ENCODE results near the gene SDK2.

Gene SDK2

GRCh38 chr17:73630965-73631595, 13.2 kb downstream of the SDK2 start:
- DNase-seq = no peak

- DNase-seq = no peak
Measured at GRCh38 chr17:73630531-73630930, 13.7 kb downstream of the SDK2 start.

- no peak for DNase-seq
Measured at GRCh38 chr17:73628642-73629552, 15.3 kb downstream of the SDK2 start.

GRCh38 chr17:73625991-73626673, 18.1 kb downstream of the SDK2 start:
- DNase-seq = no peak

GRCh38 chr17:73625006-73625405, 19.2 kb downstream of the SDK2 start:
- DNase-seq = no peak

GRCh38 chr17:73624496-73624988, 19.7 kb downstream of the SDK2 start:
- DNase-seq = no peak

GRCh38 chr17:73623818-73624217, 20.4 kb downstream of the SDK2 start:
- DNase-seq = no peak

GRCh38 chr17:73623247-73623646, 21.0 kb downstream of the SDK2 start:
- no peak for DNase-seq

- no peak for DNase-seq
Measured at GRCh38 chr17:73622381-73622780, 21.9 kb downstream of the SDK2 start.

- no peak for DNase-seq
Measured at GRCh38 chr17:73621685-73622084, 22.6 kb downstream of the SDK2 start.

- DNase-seq = no peak
Measured at GRCh38 chr17:73620414-73620813, 23.8 kb downstream of the SDK2 start.

- DNase-seq = no peak
Measured at GRCh38 chr17:73617501-73617900, 26.7 kb downstream of the SDK2 start.

- DNase-seq = no peak
Measured at GRCh38 chr17:73616873-73617404, 27.3 kb downstream of the SDK2 start.

- no peak for DNase-seq
Measured at GRCh38 chr17:73616120-73616872, 27.9 kb downstream of the SDK2 start.

GRCh38 chr17:73614256-73614655, 30.0 kb downstream of the SDK2 start:
- no peak for DNase-seq

- no peak for DNase-seq
Measured at GRCh38 chr17:73613271-73614233, 30.7 kb downstream of the SDK2 start.

GRCh38 chr17:73612031-73612472, 32.2 kb downstream of the SDK2 start:
- no peak for DNase-seq

- no peak for DNase-seq
Measured at GRCh38 chr17:73611630-73612029, 32.6 kb downstream of the SDK2 start.

GRCh38 chr17:73610331-73610911, 33.8 kb downstream of the SDK2 start:
- no peak for DNase-seq

GRCh38 chr17:73609758-73610157, 34.5 kb downstream of the SDK2 start:
- no peak for DNase-seq

GRCh38 chr17:73609060-73609459, 35.2 kb downstream of the SDK2 start:
- no peak for DNase-seq

All from activated CD4-positive, alpha-beta T cell treated with anti-CD3 and anti-CD28 coated beads, Interleukin-10, Interleukin-2, amounts not matched to agents 100 ng/mL and 50 ng/mL, durations not matched to agents 16 hours and 8 hours (primary cell).